Activated CD8-positive, alpha-beta memory T cell treated with anti-CD3 and anti-CD28 coated beads, Interleukin-2, amount 10 ng/mL, durations not matched to agents 7 days and 5 days (primary cell): ENCODE results near the gene IFT43. TPM values are rescaled to one million over a fixed set of nuclear protein-coding genes. Genes with fewer than 3 reads are reported as not detected.

Source experiments
- ATAC-seq: fragments of 150-1000 bp; cut with Tn5 transposase; one replicate; pipeline ENCODE4 v1.10.0; 2021; ENCODE audit warnings: moderate library complexity
- CTCF ChIA-PET: fragments of 350-600 bp; sonication (Branson Sonifier 250); formaldehyde crosslinking; loops from one replicate; lab custom pipeline; 2021; ENCODE audit warnings: antibody characterized with exemption; lab: Charles Lee
- DNase-seq: peaks from one replicate; pipeline ENCODE4 v3.0.0-alpha.2; 2020
- H3K27ac Mint-ChIP-seq: one replicate; pipeline ENCODE4 v1.8.0; 2021; ENCODE audit warnings: mild to moderate bottlenecking, mixed read lengths
- H3K27me3 Mint-ChIP-seq: one replicate; pipeline ENCODE4 v1.8.0; 2021; ENCODE audit warnings: mixed read lengths
- H3K36me3 Mint-ChIP-seq: one replicate; pipeline ENCODE4 v1.8.0; 2021; ENCODE audit warnings: mild to moderate bottlenecking, mixed read lengths
- H3K4me1 Mint-ChIP-seq: one replicate; pipeline ENCODE4 v1.8.0; 2021; ENCODE audit warnings: mixed read lengths
- H3K4me3 Mint-ChIP-seq: one replicate; pipeline ENCODE4 v1.8.0; 2021; ENCODE audit warnings: mild to moderate bottlenecking, moderate library complexity, mixed read lengths
- H3K9me3 Mint-ChIP-seq: one replicate; pipeline ENCODE4 v1.8.0; 2022; ENCODE audit warnings: low read depth, mixed read lengths
- total RNA-seq, 2 experiments: library from RNA; stranded (reverse); gene quantifications; one replicate each; pipeline ENCODE4 v1.2.3, GENCODE V29; 2021

The IFT43 gene
- total RNA-seq, 2 experiments from 2014 or later = 5.5 to 6.0 TPM

DNA sequence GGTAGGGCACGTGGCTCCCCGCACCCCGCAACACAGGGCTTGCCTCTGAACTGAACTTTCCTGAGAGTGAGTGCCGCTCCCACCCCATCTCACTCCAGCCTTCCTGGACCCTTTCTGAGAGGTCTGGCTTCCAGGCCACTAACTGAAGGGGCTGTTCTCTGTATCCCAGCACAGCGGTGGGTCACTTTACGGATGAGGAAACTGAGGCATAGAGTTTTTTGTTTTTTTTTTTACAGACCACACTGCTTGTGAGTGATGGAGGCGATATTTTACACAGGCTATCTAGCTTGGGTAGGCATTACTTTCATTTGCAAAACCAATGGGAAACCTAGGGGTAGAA lies 2.6 kb upstream of the IFT43 start:
- DNase-seq (no peak), ATAC-seq (peak; percentile 1)
- Mint-ChIP-seq H3K27ac (no peak overlapping the region), H3K4me1 (peaks cover 42% of the 10 kb centered on the region), H3K9me3 (no peaks in the 10 kb centered on the region), H3K4me3 (peak overlapping the region; percentile 79), H3K27me3 (peaks cover 3% of the 10 kb centered on the region), H3K36me3 (no peaks in the 10 kb centered on the region)
- CTCF ChIA-PET = interaction anchor here (0.6 to 10.6 kb wide), 24 partner anchors 10 to 422 kb away, joined by 3 to 187 read pairs (median 5); partner anchors contain the start of genes ERG28, FLVCR2 and TTLL5

DNA sequence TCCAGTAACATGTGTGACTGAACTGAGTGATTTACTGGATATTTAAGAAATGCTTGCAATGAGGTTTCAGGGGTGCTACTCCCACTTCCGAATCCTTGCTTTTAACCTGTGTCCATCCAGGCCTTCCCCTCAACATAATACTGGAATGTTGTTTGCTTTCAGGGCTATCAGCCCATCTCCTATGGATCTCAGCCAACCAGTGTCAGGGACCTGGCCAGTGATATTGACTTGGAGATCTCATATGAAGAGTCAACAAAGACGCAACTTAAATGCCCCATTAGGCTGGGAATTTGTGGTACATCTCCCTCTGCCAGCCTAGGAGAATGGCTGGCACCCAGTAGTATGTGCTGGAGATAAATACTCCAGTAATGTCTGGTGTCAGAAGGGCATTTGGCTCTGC lies 889 bp upstream of the IFT43 start:
- Mint-ChIP-seq H3K36me3 (no peaks in the 10 kb centered on the region), H3K27ac (no peak overlapping the region), H3K27me3 (peaks cover 3% of the 10 kb centered on the region), H3K4me1 (peaks cover 29% of the 10 kb centered on the region), H3K4me3 (no peak overlapping the region), H3K9me3 (no peaks in the 10 kb centered on the region)
- ATAC-seq (no peak), DNase-seq (no peak)
- CTCF ChIA-PET = interaction anchor here (8.3 to 10.6 kb wide), 2 partner anchors 78 to 274 kb away, joined by 118 to 187 read pairs; no protein-coding TSS in a partner anchor

DNA sequence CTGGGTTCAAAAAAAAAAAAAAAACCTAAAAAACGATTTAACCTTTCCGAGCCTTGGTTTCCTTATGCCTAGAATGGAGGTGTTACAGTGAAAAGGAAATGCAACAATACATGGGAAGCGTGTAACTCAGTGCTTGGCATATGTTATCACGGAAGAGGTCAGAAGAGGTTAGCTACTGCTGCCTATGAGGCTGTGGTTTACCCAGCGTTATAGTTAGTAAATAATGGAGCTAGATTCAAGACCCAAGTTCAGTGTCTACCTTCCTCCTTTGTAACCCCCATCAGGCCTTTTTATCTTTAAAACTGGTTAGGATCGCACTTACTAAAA lies 839 bp downstream of the IFT43 start:
- H3K4me1 Mint-ChIP-seq = peaks cover 20% of the 10 kb centered on the region
- H3K36me3 Mint-ChIP-seq = no peaks in the 10 kb centered on the region
- no peaks in the 10 kb centered on the region for H3K9me3 Mint-ChIP-seq
- CTCF ChIA-PET = interaction anchor here (1.0 to 10.6 kb wide), 3 partner anchors 10 to 276 kb away, joined by 3 to 187 read pairs (median 118); no protein-coding TSS in a partner anchor
- H3K27me3 Mint-ChIP-seq = peaks cover 3% of the 10 kb centered on the region
- ATAC-seq = no peak
- no peak overlapping the region for H3K27ac Mint-ChIP-seq
- H3K4me3 Mint-ChIP-seq = peak overlapping the region; percentile 75
- DNase-seq = no peak

DNA sequence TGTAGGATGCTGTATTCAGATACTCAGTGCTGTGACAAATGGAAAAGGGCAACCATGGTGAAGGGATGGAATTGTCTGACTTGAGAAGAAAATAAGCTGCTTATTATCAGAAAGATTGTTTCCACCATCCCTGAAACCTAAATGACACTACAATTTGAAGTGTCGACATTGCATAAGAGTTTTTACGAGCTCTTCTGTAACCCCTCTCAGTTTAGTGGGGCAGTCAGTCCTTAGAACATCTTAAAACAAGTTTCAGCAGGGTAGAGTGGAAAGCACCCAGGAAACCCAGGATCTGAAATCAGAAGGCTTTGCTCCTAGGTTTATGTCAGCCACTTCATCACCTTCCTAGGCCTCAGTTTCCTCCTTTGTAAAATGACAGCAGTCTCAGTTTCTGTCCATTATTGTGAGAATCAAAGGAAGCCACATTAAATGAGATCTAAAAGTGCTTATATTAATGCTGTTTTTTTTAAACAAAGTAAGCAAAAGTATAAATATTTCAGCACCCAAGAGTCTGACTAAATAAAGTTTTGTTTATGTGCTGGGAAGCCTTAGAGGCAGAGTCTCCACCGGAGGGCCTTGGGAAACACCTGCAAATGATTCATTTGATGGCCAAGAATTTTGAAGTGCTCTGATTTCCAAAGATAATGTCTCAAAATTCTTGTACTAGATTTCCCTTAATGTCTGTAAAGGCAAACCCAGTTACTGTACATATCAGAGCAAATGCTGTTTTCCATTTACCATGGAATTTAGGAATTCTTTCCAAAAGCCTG lies 1.8 kb downstream of the IFT43 start:
- Mint-ChIP-seq H3K4me1 (peaks cover 15% of the 10 kb centered on the region), H3K9me3 (no peaks in the 10 kb centered on the region), H3K4me3 (no peak overlapping the region), H3K27ac (no peak overlapping the region), H3K27me3 (peaks cover 3% of the 10 kb centered on the region), H3K36me3 (no peaks in the 10 kb centered on the region)
- DNase-seq (no peak), ATAC-seq (no peak)
- CTCF ChIA-PET = interaction anchor here (10.6 kb wide), 1 partner anchor 277 kb away, joined by 187 read pairs; no protein-coding TSS in a partner anchor

DNA sequence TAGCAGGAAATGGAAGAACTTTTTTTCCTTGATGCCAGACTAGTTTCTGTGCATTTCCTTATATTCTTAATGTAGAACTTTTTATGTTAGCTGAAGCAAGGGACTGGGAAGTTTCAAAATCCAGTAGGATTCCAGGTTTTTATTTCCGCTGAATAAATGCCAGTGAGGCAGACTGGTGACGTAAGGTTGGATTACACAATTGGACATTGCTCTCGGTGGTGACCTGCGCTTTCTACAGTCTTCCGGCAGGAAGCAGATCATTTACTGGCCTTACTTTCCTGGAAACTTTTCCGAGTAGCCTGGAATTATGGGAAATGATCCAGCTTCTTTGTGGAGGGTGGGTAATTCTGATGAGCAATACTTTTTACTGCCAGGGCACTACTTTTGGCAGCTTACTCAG lies 3.6 kb downstream of the IFT43 start:
- Mint-ChIP-seq H3K9me3 (no peaks in the 10 kb centered on the region), H3K4me3 (no peak overlapping the region), H3K27me3 (no peaks in the 10 kb centered on the region), H3K4me1 (peaks cover 17% of the 10 kb centered on the region), H3K27ac (no peak overlapping the region), H3K36me3 (no peaks in the 10 kb centered on the region)
- ATAC-seq (no peak), DNase-seq (no peak)
- CTCF ChIA-PET = interaction anchor here (0.8 kb wide), 1 partner anchor 280 kb away, joined by 3 read pairs; no protein-coding TSS in a partner anchor

DNA sequence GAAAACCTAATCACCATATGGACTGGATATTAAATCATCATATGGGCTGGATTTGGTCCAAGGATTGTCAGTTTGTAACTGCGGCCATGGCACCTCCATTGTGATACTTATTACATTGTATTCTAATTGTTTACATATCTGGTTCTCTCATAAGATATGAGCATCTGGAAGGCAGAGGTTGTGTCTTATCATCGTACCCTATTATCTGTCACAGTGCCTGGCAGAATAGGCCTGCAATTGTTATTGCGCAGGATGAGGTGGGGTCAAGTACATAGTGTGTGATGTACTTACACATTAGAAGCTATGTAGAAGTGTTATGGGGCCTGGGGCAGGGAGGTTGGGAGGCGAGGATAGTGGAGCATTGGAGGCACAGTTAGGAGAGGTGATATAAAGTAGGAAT lies 4.7 kb downstream of the IFT43 start:
- Mint-ChIP-seq H3K27me3 (no peaks in the 10 kb centered on the region), H3K36me3 (no peaks in the 10 kb centered on the region), H3K27ac (no peak overlapping the region), H3K9me3 (no peaks in the 10 kb centered on the region), H3K4me1 (peaks cover 22% of the 10 kb centered on the region), H3K4me3 (no peak overlapping the region)
- ATAC-seq = no peak
- DNase-seq = no peak
- CTCF ChIA-PET = interaction anchor here (1.0 to 1.5 kb wide), 2 partner anchors 10 to 84 kb away, joined by 3 read pairs; no protein-coding TSS in a partner anchor

DNA sequence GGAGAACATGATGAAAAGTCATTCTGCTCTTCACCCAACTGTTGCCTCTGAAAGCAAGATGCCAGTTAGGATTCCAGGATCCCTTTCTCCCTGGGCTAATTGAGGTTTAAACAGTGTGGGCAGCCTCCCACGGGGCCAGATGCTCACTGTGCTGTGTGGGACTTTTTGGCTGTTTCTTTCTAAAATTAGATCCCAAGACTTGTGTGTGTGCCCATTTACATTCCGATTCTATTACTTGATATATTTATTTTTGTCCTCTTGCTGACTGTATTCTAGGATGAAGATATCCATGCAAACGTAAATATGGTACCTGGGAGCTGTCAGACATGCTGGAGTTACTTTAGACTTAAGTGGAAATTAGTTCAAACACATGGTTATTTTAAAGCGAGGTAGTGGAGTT lies 6.2 kb downstream of the IFT43 start:
- ATAC-seq (no peak), DNase-seq (no peak)
- H3K4me1 Mint-ChIP-seq = peaks cover 11% of the 10 kb centered on the region
- H3K4me3 Mint-ChIP-seq = no peak overlapping the region
- no peaks in the 10 kb centered on the region for H3K36me3 Mint-ChIP-seq
- H3K27me3 Mint-ChIP-seq = no peaks in the 10 kb centered on the region
- CTCF ChIA-PET = interaction anchor here (1.5 kb wide), 1 partner anchor 9 kb away, joined by 6 read pairs; no protein-coding TSS in a partner anchor
- no peaks in the 10 kb centered on the region for H3K9me3 Mint-ChIP-seq
- H3K27ac Mint-ChIP-seq = no peak overlapping the region

DNA sequence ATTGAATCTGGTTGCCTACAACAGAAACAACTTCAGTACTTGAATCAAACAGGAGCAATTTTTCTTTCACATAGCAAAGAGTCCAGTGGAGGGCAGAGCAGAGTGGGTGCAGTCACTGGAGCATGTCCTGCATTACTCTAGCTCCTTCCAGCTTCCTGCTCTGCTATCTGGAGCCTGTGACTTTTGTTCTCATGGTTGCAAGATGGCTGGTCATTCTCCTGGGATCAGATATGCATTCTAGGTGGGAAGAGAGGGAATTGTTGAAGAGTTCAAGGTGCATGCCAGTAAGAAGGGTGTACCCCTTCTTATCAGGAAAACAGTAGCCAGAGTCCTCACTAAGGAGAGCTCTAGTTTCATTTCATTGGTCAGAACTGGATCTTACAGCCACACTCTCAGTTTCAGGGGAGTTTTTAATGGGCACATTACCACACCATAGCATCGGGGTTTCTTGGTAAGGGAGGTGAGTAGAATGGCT lies 8.0 kb downstream of the IFT43 start:
- Mint-ChIP-seq H3K9me3 (no peaks in the 10 kb centered on the region), H3K27me3 (no peaks in the 10 kb centered on the region), H3K36me3 (no peaks in the 10 kb centered on the region), H3K27ac (no peak overlapping the region), H3K4me3 (no peak overlapping the region), H3K4me1 (peaks cover 11% of the 10 kb centered on the region)
- no peak for DNase-seq
- no peak for ATAC-seq
- CTCF ChIA-PET = interaction anchor here (1.5 kb wide), 1 partner anchor 11 kb away, joined by 9 read pairs; the partner anchor contains the start of gene TGFB3

DNA sequence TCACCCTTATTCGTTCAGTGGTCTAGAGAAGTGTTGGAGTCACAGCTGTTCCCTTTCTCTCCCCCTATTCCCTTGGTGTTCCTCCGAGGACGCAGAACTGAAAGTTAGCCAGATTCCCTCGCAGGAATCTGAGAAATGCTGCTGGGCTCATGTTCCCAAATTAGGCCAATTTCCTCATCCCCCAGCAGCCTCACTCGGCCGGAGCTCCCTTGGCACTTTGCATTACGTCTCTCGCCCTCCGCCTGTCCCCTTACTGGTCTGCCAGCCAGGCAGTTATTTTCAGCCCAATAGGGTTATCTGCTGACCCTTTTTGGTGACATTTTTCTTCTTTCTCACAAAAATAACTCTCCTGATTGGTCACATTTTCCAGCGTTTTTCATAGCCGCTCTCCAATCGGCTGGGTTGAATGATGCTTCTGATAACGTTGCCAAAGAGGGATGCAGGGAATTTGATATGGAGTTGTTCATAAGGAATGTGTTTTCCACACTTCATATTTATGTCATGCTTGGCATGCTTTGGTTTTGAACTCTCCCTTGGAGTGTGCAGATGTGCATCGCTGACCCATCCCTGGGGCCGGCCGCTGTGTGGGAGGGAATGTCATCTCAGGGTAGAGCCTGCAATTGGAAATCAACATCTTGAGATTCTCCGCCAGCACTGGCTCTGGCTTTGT lies 9.9 kb downstream of the IFT43 start:
- no peaks in the 10 kb centered on the region for H3K27me3 Mint-ChIP-seq
- H3K4me3 Mint-ChIP-seq = no peak overlapping the region
- H3K36me3 Mint-ChIP-seq = no peaks in the 10 kb centered on the region
- H3K9me3 Mint-ChIP-seq = no peaks in the 10 kb centered on the region
- DNase-seq = peak; percentile 16
- CTCF ChIA-PET = interaction anchor here (0.9 to 1.7 kb wide), 2 partner anchors 16 to 358 kb away, joined by 3 read pairs; no protein-coding TSS in a partner anchor
- no peak overlapping the region for H3K27ac Mint-ChIP-seq
- no peak for ATAC-seq
- H3K4me1 Mint-ChIP-seq = peaks cover 11% of the 10 kb centered on the region

DNA sequence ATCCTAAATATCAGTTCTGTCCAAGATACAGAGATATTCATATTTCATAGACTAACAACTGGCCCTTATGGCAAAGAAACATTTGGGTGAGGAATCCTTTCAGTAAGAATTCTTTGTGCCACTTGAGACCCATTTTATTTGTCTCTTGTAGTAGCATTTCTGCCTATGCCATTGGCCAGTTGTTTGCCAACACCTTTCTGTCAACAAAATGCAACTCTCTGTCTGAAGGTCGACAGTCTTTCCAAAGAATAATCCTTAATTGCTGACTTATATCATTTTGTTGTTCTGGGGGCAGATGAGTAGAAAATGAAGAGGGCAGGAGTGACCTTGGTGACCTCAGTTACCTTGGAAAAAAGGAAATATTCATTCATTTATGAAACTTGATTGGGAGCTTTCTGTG lies 10.9 kb downstream of the IFT43 start:
- Mint-ChIP-seq H3K27ac (no peak overlapping the region), H3K4me1 (peaks cover 11% of the 10 kb centered on the region), H3K27me3 (no peaks in the 10 kb centered on the region), H3K4me3 (no peak overlapping the region), H3K36me3 (no peaks in the 10 kb centered on the region), H3K9me3 (no peaks in the 10 kb centered on the region)
- CTCF ChIA-PET = interaction anchor here (1.4 kb wide), 1 partner anchor 288 kb away, joined by 7 read pairs; no protein-coding TSS in a partner anchor
- DNase-seq = peak; percentile 4
- ATAC-seq = no peak

DNA sequence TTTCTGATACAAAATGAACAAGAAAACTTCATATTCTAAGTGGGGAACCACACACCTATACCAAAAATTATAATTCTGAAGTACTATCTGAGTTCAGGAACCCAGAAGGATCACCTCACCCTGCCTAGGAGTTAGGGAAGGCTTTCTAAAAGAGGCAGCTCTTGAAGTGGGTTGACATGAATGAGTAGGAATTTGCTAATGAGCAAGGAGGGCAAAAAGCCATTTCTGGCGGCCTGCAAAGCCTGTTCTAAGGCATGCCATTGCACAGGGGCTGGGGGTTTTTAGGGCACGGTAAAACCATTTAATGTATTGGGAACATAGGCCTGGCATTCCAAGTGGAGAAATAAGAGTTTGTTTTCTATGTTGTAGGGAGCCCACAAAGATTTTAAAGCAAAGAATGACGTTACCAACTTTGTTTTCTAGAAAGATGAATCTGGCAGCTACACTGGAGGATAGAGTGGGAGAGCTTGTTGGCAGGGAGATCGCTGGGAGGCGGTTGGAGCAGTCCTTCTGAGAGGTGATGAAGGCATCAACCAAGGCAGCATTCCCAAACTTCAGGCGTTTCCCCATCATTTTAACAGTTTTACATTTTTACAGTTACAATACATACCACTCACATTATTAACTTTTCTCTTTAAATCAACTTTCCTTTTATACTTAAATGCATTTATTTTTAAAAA lies 14.1 kb downstream of the IFT43 start:
- H3K36me3 Mint-ChIP-seq = peaks cover 8% of the 10 kb centered on the region
- CTCF ChIA-PET = interaction anchor here (0.7 kb wide), 1 partner anchor 14 kb away, joined by 3 read pairs; the partner anchor contains the start of gene IFT43
- H3K27ac Mint-ChIP-seq = no peak overlapping the region
- DNase-seq = no peak
- no peak overlapping the region for H3K4me3 Mint-ChIP-seq
- no peak for ATAC-seq
- no peaks in the 10 kb centered on the region for H3K27me3 Mint-ChIP-seq
- peaks cover 4% of the 10 kb centered on the region for H3K9me3 Mint-ChIP-seq
- H3K4me1 Mint-ChIP-seq = no peaks in the 10 kb centered on the region

DNA sequence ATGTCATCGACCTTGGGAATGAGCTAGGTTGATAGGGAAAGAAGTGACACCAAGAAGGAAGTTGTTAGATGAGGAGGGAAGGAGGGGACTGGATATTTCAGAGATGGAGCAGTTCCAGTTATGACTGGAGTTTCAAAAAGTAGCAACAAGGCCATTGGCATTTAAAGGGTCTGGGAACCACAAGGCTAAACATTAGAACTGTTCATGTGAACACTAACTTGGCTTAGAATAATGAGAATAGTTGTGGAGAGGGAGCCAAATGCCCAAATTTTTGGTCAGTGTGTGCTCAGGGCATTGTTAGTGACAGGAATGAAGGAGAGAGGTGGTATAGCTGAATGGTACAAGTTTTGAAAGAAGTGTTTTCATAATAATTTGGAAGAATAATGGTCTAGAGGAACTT lies 16.8 kb downstream of the IFT43 start:
- Mint-ChIP-seq H3K27me3 (no peaks in the 10 kb centered on the region), H3K27ac (no peak overlapping the region), H3K36me3 (peaks cover 18% of the 10 kb centered on the region), H3K9me3 (peaks cover 4% of the 10 kb centered on the region), H3K4me3 (no peak overlapping the region), H3K4me1 (no peaks in the 10 kb centered on the region)
- DNase-seq (no peak), ATAC-seq (no peak)
- CTCF ChIA-PET = no interaction called here

DNA sequence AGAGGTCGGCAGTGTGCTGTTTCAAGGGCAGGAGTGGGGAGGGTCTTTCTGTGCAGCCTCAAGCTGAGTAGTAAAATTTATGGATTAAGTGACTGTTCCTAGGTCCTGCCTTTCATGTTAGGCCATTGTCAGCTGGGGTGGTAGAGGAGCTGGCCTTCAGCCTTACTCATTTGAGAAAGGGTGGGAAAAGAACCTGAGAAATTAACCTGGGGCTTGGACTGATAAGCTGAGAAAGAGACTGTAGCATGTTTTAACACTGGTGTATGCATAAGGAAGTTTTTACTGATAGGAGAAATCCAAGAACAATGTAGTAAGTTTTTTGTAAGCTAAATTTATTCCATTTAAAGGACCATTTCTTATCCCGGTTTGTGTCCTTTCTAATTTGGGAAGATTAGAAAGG lies 20.7 kb downstream of the IFT43 start:
- H3K4me3 Mint-ChIP-seq = no peak overlapping the region
- H3K36me3 Mint-ChIP-seq = peaks cover 18% of the 10 kb centered on the region
- H3K27me3 Mint-ChIP-seq = no peaks in the 10 kb centered on the region
- no peaks in the 10 kb centered on the region for H3K4me1 Mint-ChIP-seq
- CTCF ChIA-PET = no interaction called here
- DNase-seq (no peak), ATAC-seq (no peak)
- no peak overlapping the region for H3K27ac Mint-ChIP-seq
- H3K9me3 Mint-ChIP-seq = peaks cover 4% of the 10 kb centered on the region
